Measurements from ENCODE around the gene TMOD4.

GRCh38 chr1:151164732-151165280 is 11.0 kb downstream of the TMOD4 start:
- TF ChIP-seq EZH2phosphoT487 (IDR thresholded peaks at IDR 0.05; ENCODE audit: low read depth, severe bottlenecking, unreplicated experiment) = no peak
- TF ChIP-seq CTCF (IDR thresholded peaks at IDR 0.05; ENCODE audit: poor library complexity) = no peak
